DMS153 treated with DMSO at 0.1 percent for 48 hours (cell line): ENCODE data around the gene CCDC34.
"Not testable (repeated sequence)": the region's sequence is repeated elsewhere in the genome, so short reads cannot be mapped to it uniquely, and the experiment has no call there.

ENCODE experiments used
- DNase-seq: peaks from one replicate; lab custom pipeline; 2025; ENCODE audit not compliant: unreplicated experiment; lab: John Stamatoyannopoulos, UW

CCDC34 gene

GRCh38 chr11:27363576-27364117, 632 bp upstream of the CCDC34 start:
- DNase-seq: no peak

DNA sequence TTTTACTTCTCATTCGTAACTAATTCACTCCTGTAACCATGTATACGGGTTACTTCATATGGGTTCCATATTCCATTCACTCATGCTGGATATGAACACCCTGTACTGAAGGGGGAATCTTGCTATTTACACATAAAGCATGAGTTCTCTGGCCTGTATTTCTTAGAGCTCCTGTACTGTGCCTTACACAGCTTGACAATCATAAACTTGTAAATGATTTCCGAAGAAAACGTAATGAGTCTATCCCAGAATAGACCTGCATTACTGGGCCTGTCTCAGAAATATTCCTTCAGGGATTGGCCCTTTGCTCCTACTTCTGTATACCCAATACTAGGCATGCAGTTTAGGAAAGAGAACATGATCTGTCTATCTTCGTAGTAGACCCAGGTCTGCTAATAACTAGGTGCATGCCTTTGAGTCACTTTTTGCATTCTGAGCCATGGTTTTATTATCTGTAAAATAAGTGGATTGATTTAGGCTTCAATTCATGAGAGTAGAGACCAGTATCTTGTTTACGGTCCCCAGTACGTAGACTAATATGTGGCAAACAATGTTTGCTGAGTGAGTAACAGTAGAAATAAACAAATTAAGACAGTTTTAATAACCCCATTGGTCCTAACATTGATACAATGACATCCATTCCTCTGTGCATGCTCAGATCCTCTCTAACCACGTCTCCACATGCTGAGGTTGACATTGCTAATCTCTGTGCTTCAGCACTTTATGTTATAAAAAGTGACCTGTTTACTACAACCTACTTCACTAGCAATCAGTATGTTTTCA, 1.2 kb downstream of the CCDC34 start:
- no peak for DNase-seq

DNA sequence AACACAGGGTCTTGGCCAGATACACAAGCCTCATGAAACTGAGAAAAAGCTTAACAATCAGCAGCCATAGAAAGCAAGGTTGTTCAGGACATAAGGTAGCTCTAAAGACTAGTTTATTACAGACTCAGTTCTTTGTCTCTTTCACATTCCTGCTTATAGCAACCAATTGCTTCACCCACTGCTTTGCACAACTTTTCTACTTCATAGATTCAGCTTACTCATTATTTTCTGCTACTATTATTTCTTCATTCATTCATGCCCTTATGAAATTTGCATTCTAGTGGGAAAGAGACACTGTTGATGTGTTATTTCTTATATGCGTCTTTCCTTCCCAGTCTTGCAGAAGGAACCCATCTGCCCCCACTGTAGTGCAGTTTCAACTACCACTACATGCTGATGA, 4.7 kb downstream of the CCDC34 start:
- DNase-seq: no peak

DNA sequence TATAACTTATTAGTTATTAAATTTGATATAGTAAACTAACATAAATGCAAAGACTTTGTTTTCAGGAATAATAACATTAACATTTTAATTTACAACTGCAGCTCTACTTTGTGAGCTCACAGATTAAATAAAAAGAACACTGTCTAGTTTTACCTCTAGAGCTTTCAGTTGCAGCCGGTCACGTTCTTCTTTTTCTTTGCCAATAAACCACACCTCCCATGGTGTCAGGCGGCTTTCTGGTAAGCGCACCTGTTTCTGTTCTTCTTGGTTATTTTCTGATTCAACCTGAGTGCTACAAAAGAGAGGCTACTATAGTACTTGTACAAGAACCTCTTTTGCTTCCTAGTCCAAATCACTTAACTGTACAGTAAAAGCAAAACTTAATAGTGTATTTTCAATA, 5.8 kb downstream of the CCDC34 start:
- peak; percentile 40 for DNase-seq

DNA sequence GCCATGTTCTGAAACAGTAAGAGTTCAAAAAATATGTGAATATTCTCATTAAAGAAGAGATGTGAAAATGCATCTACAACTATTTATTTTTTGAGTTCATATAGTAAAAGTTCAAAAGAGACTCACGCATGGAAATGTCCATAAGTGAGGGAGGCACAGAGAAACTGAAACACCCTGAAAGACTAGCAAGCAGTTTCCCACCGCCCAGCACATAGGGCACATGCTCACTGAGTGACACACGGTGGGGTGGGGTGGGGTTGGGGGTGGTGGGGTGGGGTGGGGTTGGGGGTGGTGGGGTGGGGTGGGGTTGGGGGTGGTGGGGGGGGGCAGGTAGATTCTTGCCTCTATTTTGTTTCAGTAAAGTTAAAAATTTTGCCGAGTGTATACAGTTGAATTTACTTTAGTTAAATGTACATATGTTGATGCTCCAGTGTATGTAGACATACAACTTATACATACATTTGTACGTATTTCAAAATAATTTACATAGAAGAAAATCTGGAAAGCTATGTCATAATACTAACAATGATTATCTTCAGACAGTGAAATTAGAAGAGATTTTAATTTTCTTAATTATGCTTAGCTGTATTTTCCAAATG, 6.3 kb downstream of the CCDC34 start:
- no peak for DNase-seq

DNA sequence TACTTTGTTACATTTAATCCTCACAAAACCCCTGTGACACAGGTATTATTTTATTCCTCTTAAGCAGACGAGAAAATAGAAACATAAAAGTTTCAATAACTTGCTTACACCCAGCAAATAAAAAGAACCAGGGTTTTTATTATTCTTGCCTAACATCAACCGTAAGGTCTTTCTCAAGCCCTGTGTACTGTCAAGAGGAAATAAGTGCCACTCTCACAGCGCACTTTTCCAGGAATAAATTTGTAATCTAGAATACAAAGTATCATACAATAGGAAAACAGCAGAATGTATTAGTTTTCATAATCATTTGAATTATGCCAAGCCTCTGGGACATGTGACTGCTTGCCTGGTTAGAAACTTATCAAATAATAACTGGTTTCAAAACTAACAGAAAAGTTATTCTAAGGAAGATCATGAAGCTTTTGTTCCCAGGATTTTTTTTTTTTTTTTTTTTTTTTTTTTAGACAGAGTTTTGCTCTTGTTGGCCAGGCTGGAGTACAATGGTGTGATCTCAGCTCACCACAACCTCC, 7.4 kb downstream of the CCDC34 start:
- DNase-seq: no peak

GRCh38 chr11:27354359-27354965, 8.6 kb downstream of the CCDC34 start:
- no peak for DNase-seq

DNA sequence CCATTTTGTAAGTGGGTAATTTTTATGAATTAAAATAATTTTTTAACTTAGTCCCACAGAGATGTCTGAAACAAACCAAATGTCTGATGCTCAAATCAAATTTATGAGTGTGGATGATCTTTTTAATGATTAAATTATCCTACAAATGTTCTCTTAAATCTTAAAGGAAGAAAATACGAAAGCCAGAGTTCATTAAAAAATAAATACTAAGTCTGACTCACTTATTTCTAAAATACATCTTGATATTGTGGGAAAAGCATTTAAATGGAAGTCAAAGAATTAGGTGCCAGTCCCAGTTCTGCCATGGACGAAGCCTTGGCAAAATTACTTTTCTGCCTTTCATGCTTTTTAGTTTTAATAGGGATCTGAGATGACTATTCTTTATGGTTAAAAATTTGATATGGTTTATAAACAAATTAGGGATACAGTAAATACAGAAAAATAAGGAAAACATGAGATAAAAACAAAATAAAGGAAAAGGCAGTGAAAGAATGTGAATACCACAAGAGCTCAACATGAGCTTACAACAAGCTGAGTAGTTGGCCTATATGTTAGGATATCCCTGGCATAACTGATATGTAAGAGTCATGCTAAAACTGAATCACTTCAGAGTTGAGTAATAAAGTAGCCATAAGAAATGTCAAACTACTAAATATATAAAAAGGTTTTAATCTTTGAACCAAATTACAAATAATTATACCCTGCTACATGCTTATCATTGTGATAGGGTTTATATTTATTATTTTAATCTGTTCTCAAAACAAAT, 9.2 kb downstream of the CCDC34 start:
- DNase-seq: peak; percentile 14

GRCh38 chr11:27352781-27353180, 10.2 kb downstream of the CCDC34 start:
- no peak for DNase-seq

DNA sequence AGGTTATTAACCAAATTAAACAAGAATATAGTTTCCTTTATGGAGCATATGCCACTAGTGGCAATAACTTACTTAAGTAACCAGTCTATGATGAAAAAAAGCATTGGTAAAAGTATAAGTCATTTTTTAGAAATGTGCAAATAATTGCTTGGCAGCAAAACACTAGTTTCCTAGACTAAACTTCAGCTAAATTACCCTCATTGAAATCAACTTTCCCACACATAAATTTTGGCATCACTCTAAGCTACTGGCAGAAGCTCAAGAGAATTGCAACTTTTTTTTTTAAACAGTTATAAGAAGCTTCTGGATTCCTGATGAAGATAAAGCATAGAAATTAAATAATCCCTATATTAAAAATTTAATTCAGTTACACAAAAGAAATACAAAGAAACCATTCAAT, 12.5 kb downstream of the CCDC34 start:
- no peak for DNase-seq

DNA sequence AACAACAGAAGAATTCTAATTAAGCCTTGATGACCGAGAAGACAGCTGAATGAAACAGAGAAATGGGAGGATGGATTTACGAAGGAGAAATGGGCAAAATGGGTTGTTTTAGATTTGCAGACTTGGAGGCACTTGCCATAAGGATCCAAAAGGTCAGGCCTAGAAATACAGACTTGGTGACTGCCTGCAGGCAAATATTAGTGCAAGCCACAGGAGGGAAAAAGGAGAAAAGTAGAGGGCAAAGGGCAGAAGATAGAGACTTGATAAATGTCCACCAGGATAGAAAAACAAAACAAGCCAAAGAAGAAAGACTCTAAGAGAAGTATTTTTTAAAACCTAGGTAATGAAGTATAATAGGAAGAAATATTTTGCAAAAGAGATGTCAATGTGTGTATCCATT, 13.1 kb downstream of the CCDC34 start:
- DNase-seq: no peak

DNA sequence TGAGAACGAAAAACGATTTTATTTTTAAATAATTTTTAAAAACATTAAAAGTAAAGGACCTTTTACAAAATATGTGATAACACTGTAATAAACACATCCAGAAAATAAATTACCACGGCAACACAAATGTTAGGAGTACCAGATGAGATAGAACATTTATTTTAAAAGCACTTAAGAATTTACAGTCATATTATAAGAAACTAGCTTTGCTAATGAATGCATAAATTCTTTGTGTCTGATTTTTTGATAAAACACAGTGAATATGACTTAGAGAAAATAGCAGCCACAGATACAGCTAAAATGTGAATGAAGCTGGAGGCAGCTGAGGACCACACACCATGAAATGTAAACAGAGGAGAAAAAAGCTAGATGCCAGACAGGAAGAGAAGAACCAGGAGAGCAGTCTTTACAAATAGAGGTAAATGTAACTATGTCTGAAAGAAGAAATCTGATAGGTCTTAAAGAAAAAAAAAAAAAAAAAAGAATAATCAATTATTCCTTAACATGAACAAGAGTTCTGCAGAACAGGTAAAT, 14.6 kb downstream of the CCDC34 start:
- DNase-seq: peak; percentile 47

DNA sequence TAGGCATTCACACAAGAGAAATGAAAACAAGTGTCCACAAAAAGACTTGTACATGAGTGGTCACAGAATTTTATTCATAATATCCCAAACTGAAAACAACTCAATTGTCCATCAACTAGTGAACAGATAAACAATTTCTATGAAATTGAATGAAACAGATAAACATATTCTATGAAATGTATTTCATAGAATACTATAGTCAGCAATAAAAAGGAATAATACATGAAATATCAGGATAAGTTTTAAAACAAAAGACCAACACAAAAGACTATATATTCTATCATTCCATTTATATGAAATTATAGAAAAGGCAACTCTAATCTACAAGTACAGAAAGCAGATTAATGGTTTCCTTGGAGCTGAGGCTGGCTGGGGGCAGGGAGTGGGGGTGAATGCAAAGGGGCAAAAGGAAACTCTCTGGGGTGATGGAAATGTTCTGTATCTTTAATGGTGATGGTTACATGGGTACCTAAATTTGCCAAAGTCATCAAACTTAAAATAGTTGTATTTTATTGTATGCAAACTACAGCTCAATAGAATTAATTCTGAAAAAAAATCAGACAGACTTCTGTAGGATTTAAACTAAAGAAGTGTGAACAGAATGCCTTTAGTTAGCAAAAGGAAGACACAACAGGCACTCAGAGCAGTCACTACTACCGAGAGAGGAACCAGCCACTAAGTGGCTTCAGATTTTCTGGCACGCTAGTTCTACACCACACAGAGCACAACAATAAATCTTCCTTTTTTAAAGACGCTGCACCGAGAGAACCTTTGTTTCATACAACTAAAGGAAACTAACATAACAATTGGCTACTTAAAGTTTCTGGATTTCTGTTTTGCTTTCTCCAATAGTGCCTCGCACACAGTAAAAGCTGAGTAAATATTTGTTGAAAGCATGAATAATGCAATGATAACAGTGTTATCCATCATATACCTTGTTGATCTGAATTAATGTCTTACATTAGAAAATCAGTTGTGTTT, 15.4 kb downstream of the CCDC34 start:
- DNase-seq: peak; percentile 68

DNA sequence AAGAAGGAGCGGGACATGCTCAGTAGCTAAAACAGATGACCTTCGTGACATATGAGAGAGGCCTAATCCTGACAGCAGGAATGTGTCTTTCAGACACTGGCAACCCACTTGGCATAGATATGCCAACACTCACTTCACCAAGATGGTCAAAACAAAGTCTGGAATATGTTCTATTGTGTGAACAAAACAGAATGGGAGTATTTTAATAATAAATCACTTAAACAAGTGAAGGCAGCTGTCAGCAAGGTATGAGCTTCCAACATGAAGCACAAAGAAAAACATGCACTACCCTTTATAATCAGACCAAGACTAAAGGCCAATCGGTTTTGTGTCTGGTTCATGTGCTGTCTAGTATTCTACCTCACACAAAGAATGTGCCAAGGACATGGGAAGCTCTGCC, 23.1 kb downstream of the CCDC34 start:
- no peak for DNase-seq

DNA sequence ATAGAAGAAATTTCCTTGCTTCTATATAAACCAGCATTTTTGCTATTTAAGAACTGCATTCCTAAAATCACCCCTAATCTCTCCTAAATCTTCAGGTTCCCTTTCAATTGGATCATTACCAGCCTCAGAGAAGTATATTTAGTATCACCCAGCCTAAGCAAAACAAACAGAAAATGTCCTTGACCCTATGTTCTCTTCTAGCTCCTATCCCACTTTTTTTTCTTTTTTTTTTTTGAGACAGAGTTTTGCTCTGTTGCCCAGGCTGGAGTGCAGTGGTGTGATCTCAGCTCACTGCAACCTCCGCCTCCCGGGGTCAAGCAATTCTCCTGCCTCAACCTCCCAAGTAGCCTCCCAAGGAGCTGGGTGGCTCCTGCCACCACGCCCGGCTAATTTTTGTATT, 28.3 kb downstream of the CCDC34 start:
- DNase-seq: not testable (repeated sequence)

DNA sequence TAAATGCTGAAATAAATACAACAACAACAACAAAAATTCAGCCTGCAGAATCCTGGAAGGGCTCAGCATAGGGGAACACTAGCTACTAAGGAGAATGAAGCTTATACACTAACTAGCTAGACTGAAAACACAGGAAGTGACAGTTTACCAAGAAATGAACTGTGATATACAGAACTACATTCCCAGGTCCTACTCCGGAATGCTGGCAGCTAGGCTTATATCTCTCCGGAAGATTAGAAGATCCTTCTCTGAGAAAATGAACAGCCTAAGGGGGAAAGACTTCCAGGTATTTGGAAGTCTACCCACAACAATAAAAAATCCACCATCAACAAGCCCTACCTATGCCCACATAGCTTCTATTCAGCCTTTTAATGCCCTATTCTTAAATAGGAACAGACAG, 31.0 kb downstream of the CCDC34 start:
- DNase-seq: no peak

DNA sequence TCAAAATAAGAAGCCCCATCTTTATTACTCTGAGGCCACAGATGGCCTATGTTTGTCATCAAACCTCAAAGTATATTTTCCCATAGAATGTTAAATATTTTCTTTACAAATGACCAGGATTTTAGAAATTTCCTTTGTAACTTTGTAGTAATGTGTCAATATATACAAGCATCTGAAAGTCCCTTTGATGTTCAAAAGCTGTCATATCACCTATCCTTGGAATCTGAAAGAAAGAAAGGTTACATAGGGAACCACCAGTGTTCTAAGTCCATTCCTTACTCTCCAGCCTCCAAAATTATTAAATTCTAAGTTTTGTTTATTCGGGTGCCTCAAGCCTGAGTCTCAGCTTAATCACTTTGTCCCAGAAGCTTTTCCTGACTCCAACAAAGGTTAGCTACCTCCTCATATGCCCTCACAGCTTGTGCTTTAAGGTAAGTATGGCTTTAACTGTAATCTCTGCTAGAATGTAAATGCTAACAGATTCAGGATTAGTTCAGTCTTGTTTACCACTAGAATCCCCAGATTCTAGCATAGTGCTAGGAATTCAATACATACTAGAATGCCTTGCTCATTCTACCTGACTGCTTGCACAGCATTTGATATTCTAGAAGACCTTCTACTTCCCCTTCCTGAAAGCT, 32.3 kb downstream of the CCDC34 start:
- no peak for DNase-seq

GRCh38 chr11:27329867-27330632, 33.0 kb downstream of the CCDC34 start:
- no peak for DNase-seq
